Spleen (tissue), 11 donors: ENCODE data around the gene PRKACB. TPM values are rescaled to one million over a fixed set of nuclear protein-coding genes. Genes with fewer than 3 reads are reported as not detected.
"Not testable (repeated sequence)": the region's sequence is repeated elsewhere in the genome, so short reads cannot be mapped to it uniquely, and the experiment has no call there.

Experiments used
- DNase-seq: peaks from one replicate; pipeline ENCODE4 v3.0.0-alpha.2; 2020
- H3K27ac ChIP-seq, 8 donors: fragments of 200-600 bp; sonication (generic) in 7 of 8; 1 replicate in 4 of 8; 2 replicates in 4 of 8; pipeline versions ENCODE4 v1.5.0 to v1.8.0; 2016 to 2021; ENCODE audit warnings: inconsistent platforms in 4 of 8, mild to moderate bottlenecking in 4 of 8, moderate library complexity in 1 of 8
- H3K27me3 ChIP-seq, 7 donors: fragments of 200-600 bp; sonication (generic) in 6 of 7; replicated peaks in 1 of 7; 1 replicate in 4 of 7; 2 replicates in 3 of 7; pipeline versions ENCODE4 v1.5.0 to v1.8.0; 2016 to 2021; ENCODE audit warnings: inconsistent platforms in 3 of 7, mild to moderate bottlenecking in 1 of 7
- H3K36me3 ChIP-seq, 6 donors: fragments of 200-600 bp; sonication (generic) in 5 of 6; 1 replicate in 4 of 6; 2 replicates in 2 of 6; pipeline versions ENCODE4 v1.5.0 to v1.8.0; 2016 to 2021; ENCODE audit warnings: inconsistent platforms in 2 of 6
- H3K4me1 ChIP-seq, 6 donors: fragments of 200-600 bp; sonication (generic) in 5 of 6; 1 replicate in 3 of 6; 2 replicates in 3 of 6; pipeline versions ENCODE4 v1.5.0 to v1.8.0; 2016 to 2021; ENCODE audit warnings: inconsistent platforms in 3 of 6
- H3K4me3 ChIP-seq, 8 donors: fragments of 200-600 bp; sonication (generic) in 7 of 8; 1 replicate in 4 of 8; 2 replicates in 4 of 8; pipeline versions ENCODE4 v1.5.0 to v1.8.0; 2016 to 2021; ENCODE audit warnings: inconsistent platforms in 4 of 8, mild to moderate bottlenecking in 4 of 8, moderate library complexity in 2 of 8
- H3K9me3 ChIP-seq, 8 donors: fragments of 200-600 bp; sonication (generic) in 7 of 8; 1 replicate in 4 of 8; 2 replicates in 4 of 8; pipeline versions ENCODE4 v1.5.0 to v1.8.0; 2016 to 2021; ENCODE audit warnings: inconsistent platforms in 4 of 8
- CTCF ChIP-seq, 11 experiments: fragments of 200-600 bp in 7 of 11; fragments of 450-650 bp in 4 of 11; sonication (generic) in 4 of 11; IDR thresholded peaks in 8 of 11; conservative IDR thresholded peaks in 3 of 11; 1 replicate in 7 of 11; 2 replicates in 4 of 11; pipeline versions ENCODE4 v1.4.0 to v1.8.0; 2016 to 2021; ENCODE audit warnings: antibody characterized with exemption in 11 of 11, inconsistent platforms in 4 of 11, mild to moderate bottlenecking in 1 of 11
- POLR2A ChIP-seq, 3 donors: fragments of 450-650 bp; IDR thresholded peaks; one replicate each; pipeline ENCODE4 v1.5.1; 2017; ENCODE audit warnings: antibody characterized with exemption in 3 of 3, mild to moderate bottlenecking in 1 of 3
- POLR2AphosphoS5 ChIP-seq, 3 donors: sonication (generic); formaldehyde crosslinking; IDR thresholded peaks; one replicate each; pipeline ENCODE4 v1.5.1; 2017; ENCODE audit warnings: antibody characterized with exemption in 3 of 3
- whole genome bisulfite sequencing, 5 donors: extraction: QIAGEN DNeasy Blood & Tissue Kit in 3 of 5; methylation state at CpG; one replicate each; pipeline versions ENCODE4 v1.1.5 to v1.1.7; 2013 to 2018; 5-methylcytosine and 5-hydroxymethylcytosine counted together
- intact Hi-C: fragments of 100-400 bp; cut with DNase I; formaldehyde crosslinking; loops from one replicate; pipeline ENCODE4 v1.15.0; 2023; ENCODE audit warnings: low total_unique reads
- polyA plus RNA-seq, 3 donors: library from polyadenylated mRNA; stranded (reverse); fragments of 200-250 nt; gene quantifications; one replicate each; pipeline ENCODE4 v1.2.1, GENCODE V29; 2013
- total RNA-seq, 7 donors: library from RNA; depleted of rRNA in 3 of 7; stranded (reverse); fragments of >200 nt in 3 of 7; fragmentation: NEBNext Ultra II Directional in 4 of 7; extraction: Animal tissue kit (Norgen Biotek cat#: 25700) in 4 of 7; gene quantifications; one replicate each; pipeline versions ENCODE4 v1.1.0 to v1.2.1, GENCODE V29; 2016 to 2021
- donor health status: healthy with polysubstance abuse.
- donor health status: DM: no; HTN: no; CAD: no; lungs with moderate emphysema.
- donor health status: DM: no; HTN: no; CAD: no.
- donor health status: Bipolar disorder and iron deficiency.
- donor health status: healthy.
- donor health status: DM: no; HTN: no; CAD: no.
- donor health status: DM: yes; HTN: yes; CAD: no.

PRKACB gene
- total and polyA plus RNA-seq, 10 donors = 21.0 to 93.0 (median 61.1) TPM

- no peak for DNase-seq
- Histone ChIP-seq H3K4me1 (no peaks in the 10 kb centered on the region), H3K27me3 (no peaks in the 10 kb centered on the region), H3K9me3 (peaks cover 0 to 47% (median 33%) of the 10 kb centered on the region in 8 donors), H3K27ac (no peak overlapping the region), H3K36me3 (peaks cover 0 to 85% (median 8%) of the 10 kb centered on the region in 6 donors), H3K4me3 (no peak overlapping the region)
- WGBS, 5 donors = 36 to 68% (median 61%) methylated on average over 3 of the region's 3 CpGs
- intact Hi-C loops = no loop called here
- TF ChIP-seq POLR2A (IDR thresholded peaks at IDR 0.05) (no peak), CTCF (IDR thresholded peaks at IDR 0.05 in 8 of 11, conservative IDR thresholded peaks at IDR 0.05 in 3 of 11) (no peak), POLR2AphosphoS5 (IDR thresholded peaks at IDR 0.05) (no peak)
Measured at GRCh38 chr1:84223751-84224432, 79.8 kb downstream of the PRKACB start.

GRCh38 chr1:84224905-84225304 lies 80.8 kb downstream of the PRKACB start:
- Histone ChIP-seq H3K4me3 (no peak overlapping the region), H3K36me3 (peaks cover 0 to 75% (median 4%) of the 10 kb centered on the region in 6 donors), H3K27me3 (no peaks in the 10 kb centered on the region), H3K27ac (no peak overlapping the region), H3K4me1 (no peaks in the 10 kb centered on the region), H3K9me3 (peaks cover 0 to 38% (median 23%) of the 10 kb centered on the region in 8 donors)
- intact Hi-C loops = no loop called here
- TF ChIP-seq POLR2A (IDR thresholded peaks at IDR 0.05) (no peak), CTCF (IDR thresholded peaks at IDR 0.05 in 8 of 11, conservative IDR thresholded peaks at IDR 0.05 in 3 of 11) (no peak), POLR2AphosphoS5 (IDR thresholded peaks at IDR 0.05) (no peak)
- DNase-seq = no peak
- WGBS, 5 donors = 90 to 100% (median 95%) methylated on average over 1 of the region's 1 CpG

GRCh38 chr1:84225646-84226045 lies 81.6 kb downstream of the PRKACB start:
- intact Hi-C loops = no loop called here
- TF ChIP-seq POLR2A (IDR thresholded peaks at IDR 0.05) = no peak
- TF ChIP-seq POLR2AphosphoS5 (IDR thresholded peaks at IDR 0.05) = no peak
- TF ChIP-seq CTCF (IDR thresholded peaks at IDR 0.05 in 8 of 11, conservative IDR thresholded peaks at IDR 0.05 in 3 of 11) = no peak
- H3K4me3 ChIP-seq = no peak overlapping the region
- H3K27ac ChIP-seq = no peak overlapping the region
- no peaks in the 10 kb centered on the region for H3K27me3 ChIP-seq
- WGBS, 5 donors = 45 to 72% (median 55%) methylated on average over 1 of the region's 1 CpG
- H3K4me1 ChIP-seq = no peaks in the 10 kb centered on the region
- H3K9me3 ChIP-seq = peaks cover 0 to 33% (median 20%) of the 10 kb centered on the region in 8 donors
- H3K36me3 ChIP-seq = peaks cover 0 to 67% (median 4%) of the 10 kb centered on the region in 6 donors
- DNase-seq = no peak

- H3K4me1 ChIP-seq, H3K27ac ChIP-seq, H3K27me3 ChIP-seq, H3K4me3 ChIP-seq, intact Hi-C loops, DNase-seq: not testable (repeated sequence)
- 96 to 100% (median 97%) methylated on average over 3 of the region's 3 CpGs for WGBS, 5 donors
- Histone ChIP-seq H3K9me3 (peaks cover 0 to 13% (median 2%) of the 10 kb centered on the region in 8 donors), H3K36me3 (peaks cover 2 to 45% (median 19%) of the 10 kb centered on the region in 6 donors)
Measured at GRCh38 chr1:84232676-84233075, 88.6 kb downstream of the PRKACB start.
